Suppressor macrophage treated with lipopolysaccharide for 1 hour (primary cell): ENCODE results near the gene SH2D5.
"Not testable (repeated sequence)": the region's sequence is repeated elsewhere in the genome, so short reads cannot be mapped to it uniquely, and the experiment has no call there.

Experiments
- DNase-seq, 3 donors: peaks; one replicate each; pipeline ENCODE4 v3.0.0-alpha.2; 2020 to 2022

The SH2D5 gene

GRCh38 chr1:20689645-20690056 is 42.9 kb downstream of the SH2D5 start:
- no peak for DNase-seq

- no peak for DNase-seq
These were observed 45.4 kb downstream of the SH2D5 start for GRCh38 chr1:20686883-20687725.

- peak; percentile 38 to 68 (median 57) for DNase-seq
These were observed 46.8 kb downstream of the SH2D5 start for GRCh38 chr1:20685741-20686140.

- DNase-seq: peak; percentile 19 to 57 (median 55)
These were observed 47.3 kb downstream of the SH2D5 start for GRCh38 chr1:20685099-20685662.

GRCh38 chr1:20684651-20685050 is 47.9 kb downstream of the SH2D5 start:
- no peak for DNase-seq

- DNase-seq: peak; percentile 24 to 46 (median 31)
These were observed 48.4 kb downstream of the SH2D5 start for GRCh38 chr1:20684050-20684620.

- DNase-seq: no peak
These were observed 48.9 kb downstream of the SH2D5 start for GRCh38 chr1:20683614-20684013.

GRCh38 chr1:20682571-20683236 is 49.8 kb downstream of the SH2D5 start:
- peak; percentile 44 to 66 (median 44) for DNase-seq

- DNase-seq: no peak
These were observed 50.5 kb downstream of the SH2D5 start for GRCh38 chr1:20681999-20682398.

GRCh38 chr1:20680269-20680668 is 52.2 kb downstream of the SH2D5 start:
- DNase-seq: no peak

GRCh38 chr1:20678599-20678998 is 53.9 kb downstream of the SH2D5 start:
- no peak for DNase-seq

- not testable (repeated sequence) for DNase-seq
These were observed 58.9 kb downstream of the SH2D5 start for GRCh38 chr1:20673626-20674025.

GRCh38 chr1:20672265-20672632 is 60.3 kb downstream of the SH2D5 start:
- DNase-seq: no peak

- DNase-seq: no peak
These were observed 61.6 kb downstream of the SH2D5 start for GRCh38 chr1:20670936-20671335.
